Mucosa of stomach (tissue), 1 donor: ENCODE measurements around the gene VGLL4.
A peak's percentile ranks its signal among the peaks of the same experiment; 100 is the strongest.

Experiments used
- H3K27me3 ChIP-seq: one replicate; pipeline ENCODE4 v1.7.0; 2013; ENCODE audit warnings: mild to moderate bottlenecking, low read length; ENCODE audit not compliant: control insufficient read depth, insufficient read depth
- H3K36me3 ChIP-seq: one replicate; pipeline ENCODE4 v1.7.0; 2013; ENCODE audit warnings: low read length; ENCODE audit not compliant: control insufficient read depth, insufficient read depth
- H3K4me1 ChIP-seq: one replicate; pipeline ENCODE4 v1.7.0; 2013; ENCODE audit warnings: mild to moderate bottlenecking, low read length; ENCODE audit not compliant: control insufficient read depth, insufficient read depth
- H3K4me3 ChIP-seq: one replicate; pipeline ENCODE4 v1.7.0; 2013; ENCODE audit warnings: low read length
- H3K9ac ChIP-seq: one replicate; pipeline ENCODE4 v1.7.0; 2013; ENCODE audit warnings: mild to moderate bottlenecking, low read length, moderate library complexity
- H3K9me3 ChIP-seq: one replicate; pipeline ENCODE4 v1.7.0; 2013; ENCODE audit warnings: mild to moderate bottlenecking, low read length, moderate library complexity; ENCODE audit not compliant: control insufficient read depth
- donor health status: Pancreatic carcinoma.

The VGLL4 gene

GRCh38 chr3:11610044-11610671, 33.6 kb downstream of the VGLL4 start:
- no peaks in the 10 kb centered on the region for H3K27me3 ChIP-seq
- H3K9ac ChIP-seq = peak overlapping the region; percentile 35
- no peak overlapping the region for H3K4me3 ChIP-seq
- H3K4me1 ChIP-seq = peaks cover 34% of the 10 kb centered on the region
- H3K9me3 ChIP-seq = no peaks in the 10 kb centered on the region
- H3K36me3 ChIP-seq = no peaks in the 10 kb centered on the region

- no peak overlapping the region for H3K9ac ChIP-seq
- H3K9me3 ChIP-seq = no peaks in the 10 kb centered on the region
- H3K27me3 ChIP-seq = no peaks in the 10 kb centered on the region
- no peaks in the 10 kb centered on the region for H3K36me3 ChIP-seq
- H3K4me1 ChIP-seq = peaks cover 31% of the 10 kb centered on the region
- no peak overlapping the region for H3K4me3 ChIP-seq
Observed at GRCh38 chr3:11609481-11609880, 34.2 kb downstream of the VGLL4 start.

- Histone ChIP-seq H3K4me3 (no peak overlapping the region), H3K4me1 (peaks cover 18% of the 10 kb centered on the region), H3K9me3 (no peaks in the 10 kb centered on the region), H3K9ac (no peak overlapping the region), H3K27me3 (no peaks in the 10 kb centered on the region), H3K36me3 (no peaks in the 10 kb centered on the region)
Observed at GRCh38 chr3:11607816-11608215, 35.9 kb downstream of the VGLL4 start.

GRCh38 chr3:11606865-11607440, 36.8 kb downstream of the VGLL4 start:
- no peaks in the 10 kb centered on the region for H3K36me3 ChIP-seq
- H3K4me3 ChIP-seq = no peak overlapping the region
- H3K27me3 ChIP-seq = no peaks in the 10 kb centered on the region
- H3K9me3 ChIP-seq = no peaks in the 10 kb centered on the region
- peaks cover 21% of the 10 kb centered on the region for H3K4me1 ChIP-seq
- H3K9ac ChIP-seq = no peak overlapping the region

GRCh38 chr3:11606090-11606784, 37.5 kb downstream of the VGLL4 start:
- peaks cover 27% of the 10 kb centered on the region for H3K4me1 ChIP-seq
- no peak overlapping the region for H3K4me3 ChIP-seq
- H3K36me3 ChIP-seq = no peaks in the 10 kb centered on the region
- H3K9me3 ChIP-seq = no peaks in the 10 kb centered on the region
- no peak overlapping the region for H3K9ac ChIP-seq
- no peaks in the 10 kb centered on the region for H3K27me3 ChIP-seq

- Histone ChIP-seq H3K9ac (no peak overlapping the region), H3K9me3 (no peaks in the 10 kb centered on the region), H3K27me3 (no peaks in the 10 kb centered on the region), H3K36me3 (no peaks in the 10 kb centered on the region), H3K4me3 (no peak overlapping the region), H3K4me1 (peaks cover 31% of the 10 kb centered on the region)
Observed at GRCh38 chr3:11605398-11605797, 38.3 kb downstream of the VGLL4 start.

GRCh38 chr3:11604139-11604892, 39.4 kb downstream of the VGLL4 start:
- H3K4me3 ChIP-seq = no peak overlapping the region
- H3K27me3 ChIP-seq = no peaks in the 10 kb centered on the region
- no peaks in the 10 kb centered on the region for H3K9me3 ChIP-seq
- peaks cover 21% of the 10 kb centered on the region for H3K4me1 ChIP-seq
- no peaks in the 10 kb centered on the region for H3K36me3 ChIP-seq
- no peak overlapping the region for H3K9ac ChIP-seq

- Histone ChIP-seq H3K9ac (no peak overlapping the region), H3K9me3 (no peaks in the 10 kb centered on the region), H3K36me3 (no peaks in the 10 kb centered on the region), H3K4me1 (peaks cover 21% of the 10 kb centered on the region), H3K27me3 (no peaks in the 10 kb centered on the region), H3K4me3 (no peak overlapping the region)
Observed at GRCh38 chr3:11603628-11604027, 40.1 kb downstream of the VGLL4 start.

GRCh38 chr3:11602886-11603527, 40.7 kb downstream of the VGLL4 start:
- no peaks in the 10 kb centered on the region for H3K27me3 ChIP-seq
- peaks cover 21% of the 10 kb centered on the region for H3K4me1 ChIP-seq
- H3K36me3 ChIP-seq = no peaks in the 10 kb centered on the region
- no peak overlapping the region for H3K9ac ChIP-seq
- no peaks in the 10 kb centered on the region for H3K9me3 ChIP-seq
- H3K4me3 ChIP-seq = no peak overlapping the region

- H3K4me1 ChIP-seq = peaks cover 21% of the 10 kb centered on the region
- no peak overlapping the region for H3K4me3 ChIP-seq
- H3K9ac ChIP-seq = no peak overlapping the region
- no peaks in the 10 kb centered on the region for H3K36me3 ChIP-seq
- no peaks in the 10 kb centered on the region for H3K27me3 ChIP-seq
- no peaks in the 10 kb centered on the region for H3K9me3 ChIP-seq
Observed at GRCh38 chr3:11602239-11602840, 41.4 kb downstream of the VGLL4 start.

- H3K36me3 ChIP-seq = no peaks in the 10 kb centered on the region
- H3K9me3 ChIP-seq = no peaks in the 10 kb centered on the region
- H3K4me1 ChIP-seq = peaks cover 21% of the 10 kb centered on the region
- H3K9ac ChIP-seq = no peak overlapping the region
- no peak overlapping the region for H3K4me3 ChIP-seq
- no peaks in the 10 kb centered on the region for H3K27me3 ChIP-seq
Observed at GRCh38 chr3:11601446-11602238, 42.1 kb downstream of the VGLL4 start.
